Peyer's patch (tissue), 4 donors: ENCODE data around the gene CA11. TPM values are rescaled to one million over a fixed set of nuclear protein-coding genes. Genes with fewer than 3 reads are reported as not detected.
"Not testable (repeated sequence)": the region's sequence is repeated elsewhere in the genome, so short reads cannot be mapped to it uniquely, and the experiment has no call there.

Experiments used
- DNase-seq, 3 donors: peaks; one replicate each; pipeline ENCODE4 v3.0.0-alpha.2; 2017 to 2019
- H3K27ac ChIP-seq, 4 donors: fragments of 200-600 bp; sonication (generic); one replicate each; pipeline ENCODE4 v1.5.1; 2016 to 2019
- H3K27me3 ChIP-seq, 2 donors: fragments of 200-600 bp; sonication (generic); one replicate each; pipeline ENCODE4 v1.5.1; 2019
- H3K36me3 ChIP-seq, 3 donors: fragments of 200-600 bp; sonication (generic); one replicate each; pipeline ENCODE4 v1.5.1; 2016 to 2019
- H3K4me1 ChIP-seq, 4 donors: fragments of 200-600 bp; sonication (generic); one replicate each; pipeline ENCODE4 v1.5.1; 2016 to 2019
- H3K4me3 ChIP-seq, 4 donors: fragments of 200-600 bp; sonication (generic); 1 replicate in 3 of 4; 2 replicates in 1 of 4; pipeline ENCODE4 v1.5.1; 2016 to 2019; ENCODE audit warnings: mild to moderate bottlenecking in 1 of 4
- H3K9me3 ChIP-seq, 4 donors: fragments of 200-600 bp; sonication (generic); one replicate each; pipeline ENCODE4 v1.5.1; 2016 to 2019; ENCODE audit warnings: mild to moderate bottlenecking in 1 of 4
- POLR2A ChIP-seq, 2 donors: fragments of 450-650 bp; IDR thresholded peaks; one replicate each; pipeline ENCODE4 v1.5.1; 2017; ENCODE audit warnings: antibody characterized with exemption in 2 of 2, mild to moderate bottlenecking in 2 of 2, moderate library complexity in 2 of 2
- total RNA-seq, 4 donors: library from RNA; depleted of rRNA; stranded (reverse); fragments of >200 nt; gene quantifications; one replicate each; pipeline ENCODE4 v1.1.0, GENCODE V29; 2016
- TF ChIP-seq, protein P1 (sequence below), 6 experiments: fragments of 450-650 bp in 4 of 6; fragments of 200-600 bp in 2 of 6; sonication (generic) in 1 of 6; IDR thresholded peaks; one replicate each; pipeline ENCODE4 v1.5.1; 2017 to 2019; ENCODE audit warnings: antibody characterized with exemption in 6 of 6, mild to moderate bottlenecking in 3 of 6, moderate library complexity in 1 of 6

The CA11 gene
- total RNA-seq, 4 donors from 2014 or later, result 0.70 to 8.3 (median 2.1) TPM

DNA sequence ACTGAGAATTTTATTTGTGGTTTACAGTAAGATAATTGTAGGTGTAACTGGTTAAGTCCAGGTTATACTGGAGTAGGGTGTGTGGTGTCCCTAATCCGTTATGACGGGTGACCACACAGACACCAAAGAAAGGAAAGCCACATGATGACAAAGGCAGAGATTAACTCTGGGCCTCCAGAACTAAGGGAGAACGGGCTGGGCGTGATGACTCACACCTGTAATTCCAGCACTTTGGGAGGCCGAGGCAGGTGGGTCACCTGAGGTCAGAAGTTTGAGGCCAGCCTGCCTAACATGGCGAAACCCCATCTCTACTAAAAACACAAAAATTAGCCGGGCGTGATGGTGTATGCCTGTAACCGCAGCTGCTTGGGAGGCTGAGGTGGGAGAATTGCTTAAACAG is 39.6 kb upstream of the CA11 start:
- H3K36me3 ChIP-seq, result no peaks in the 10 kb centered on the region
- no peak for DNase-seq
- no peaks in the 10 kb centered on the region for H3K27me3 ChIP-seq
- H3K4me3 ChIP-seq, result no peak overlapping the region
- no peak for TF ChIP-seq POLR2A (IDR thresholded peaks at IDR 0.05)
- TF ChIP-seq, protein P1, sequence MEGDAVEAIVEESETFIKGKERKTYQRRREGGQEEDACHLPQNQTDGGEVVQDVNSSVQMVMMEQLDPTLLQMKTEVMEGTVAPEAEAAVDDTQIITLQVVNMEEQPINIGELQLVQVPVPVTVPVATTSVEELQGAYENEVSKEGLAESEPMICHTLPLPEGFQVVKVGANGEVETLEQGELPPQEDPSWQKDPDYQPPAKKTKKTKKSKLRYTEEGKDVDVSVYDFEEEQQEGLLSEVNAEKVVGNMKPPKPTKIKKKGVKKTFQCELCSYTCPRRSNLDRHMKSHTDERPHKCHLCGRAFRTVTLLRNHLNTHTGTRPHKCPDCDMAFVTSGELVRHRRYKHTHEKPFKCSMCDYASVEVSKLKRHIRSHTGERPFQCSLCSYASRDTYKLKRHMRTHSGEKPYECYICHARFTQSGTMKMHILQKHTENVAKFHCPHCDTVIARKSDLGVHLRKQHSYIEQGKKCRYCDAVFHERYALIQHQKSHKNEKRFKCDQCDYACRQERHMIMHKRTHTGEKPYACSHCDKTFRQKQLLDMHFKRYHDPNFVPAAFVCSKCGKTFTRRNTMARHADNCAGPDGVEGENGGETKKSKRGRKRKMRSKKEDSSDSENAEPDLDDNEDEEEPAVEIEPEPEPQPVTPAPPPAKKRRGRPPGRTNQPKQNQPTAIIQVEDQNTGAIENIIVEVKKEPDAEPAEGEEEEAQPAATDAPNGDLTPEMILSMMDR (IDR thresholded peaks at IDR 0.05), result no peak
- peaks cover 0 to 14% (median 2%) of the 10 kb centered on the region in 4 donors for H3K4me1 ChIP-seq
- no peaks in the 10 kb centered on the region for H3K9me3 ChIP-seq
- H3K27ac ChIP-seq, result no peak overlapping the region

DNA sequence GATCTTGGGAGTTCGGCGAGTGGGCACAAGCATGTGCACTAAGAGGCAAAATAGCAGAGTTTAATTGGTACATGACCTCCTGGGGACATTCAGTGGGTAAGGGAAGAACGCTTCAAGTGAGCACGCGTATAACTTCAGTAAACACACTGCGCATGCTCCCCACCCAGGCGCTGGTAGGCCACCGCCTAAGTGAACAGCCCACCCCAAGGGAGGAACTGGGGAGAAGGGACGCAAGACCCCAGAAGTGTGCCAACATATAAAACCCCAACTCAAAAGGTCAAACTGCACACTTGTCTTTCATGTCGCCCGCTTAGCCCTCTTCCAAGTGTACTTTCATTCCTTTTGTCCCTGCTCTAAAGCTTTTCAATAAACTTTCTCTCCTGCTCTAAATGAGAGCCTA is 37.4 kb upstream of the CA11 start:
- no peak overlapping the region for H3K4me3 ChIP-seq
- H3K27ac ChIP-seq, result no peak overlapping the region
- H3K36me3 ChIP-seq, result no peaks in the 10 kb centered on the region
- peaks cover 0 to 14% (median 2%) of the 10 kb centered on the region in 4 donors for H3K4me1 ChIP-seq
- no peaks in the 10 kb centered on the region for H3K27me3 ChIP-seq
- TF ChIP-seq, protein P1 (IDR thresholded peaks at IDR 0.05), result no peak
- no peak for TF ChIP-seq POLR2A (IDR thresholded peaks at IDR 0.05)
- H3K9me3 ChIP-seq, result no peaks in the 10 kb centered on the region
- no peak for DNase-seq

DNA sequence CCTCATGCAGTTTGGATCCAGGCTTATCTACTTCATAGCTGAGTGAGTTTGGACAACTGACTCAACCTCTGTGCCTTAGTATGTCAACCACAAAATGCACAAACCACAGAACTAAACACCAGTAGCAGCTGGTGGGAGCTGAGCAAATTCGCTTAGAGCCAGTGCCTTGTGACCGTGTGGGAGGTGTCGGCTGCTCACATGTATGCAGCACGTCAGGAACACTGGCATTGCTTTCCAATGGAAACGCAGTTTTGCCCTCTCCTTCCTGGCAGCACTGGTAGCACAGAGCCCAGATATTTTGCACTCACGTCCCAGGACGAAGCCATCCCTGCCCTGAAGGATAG is 35.1 kb upstream of the CA11 start:
- Histone ChIP-seq H3K27ac (peak overlapping the region in 1 of 4 donors; percentile 42), H3K4me3 (no peak overlapping the region), H3K4me1 (peaks cover 0 to 18% (median 0%) of the 10 kb centered on the region in 4 donors), H3K27me3 (no peaks in the 10 kb centered on the region), H3K9me3 (no peaks in the 10 kb centered on the region), H3K36me3 (no peaks in the 10 kb centered on the region)
- no peak for DNase-seq
- TF ChIP-seq, protein P1 (IDR thresholded peaks at IDR 0.05), result no peak
- TF ChIP-seq POLR2A (IDR thresholded peaks at IDR 0.05), result no peak

DNA sequence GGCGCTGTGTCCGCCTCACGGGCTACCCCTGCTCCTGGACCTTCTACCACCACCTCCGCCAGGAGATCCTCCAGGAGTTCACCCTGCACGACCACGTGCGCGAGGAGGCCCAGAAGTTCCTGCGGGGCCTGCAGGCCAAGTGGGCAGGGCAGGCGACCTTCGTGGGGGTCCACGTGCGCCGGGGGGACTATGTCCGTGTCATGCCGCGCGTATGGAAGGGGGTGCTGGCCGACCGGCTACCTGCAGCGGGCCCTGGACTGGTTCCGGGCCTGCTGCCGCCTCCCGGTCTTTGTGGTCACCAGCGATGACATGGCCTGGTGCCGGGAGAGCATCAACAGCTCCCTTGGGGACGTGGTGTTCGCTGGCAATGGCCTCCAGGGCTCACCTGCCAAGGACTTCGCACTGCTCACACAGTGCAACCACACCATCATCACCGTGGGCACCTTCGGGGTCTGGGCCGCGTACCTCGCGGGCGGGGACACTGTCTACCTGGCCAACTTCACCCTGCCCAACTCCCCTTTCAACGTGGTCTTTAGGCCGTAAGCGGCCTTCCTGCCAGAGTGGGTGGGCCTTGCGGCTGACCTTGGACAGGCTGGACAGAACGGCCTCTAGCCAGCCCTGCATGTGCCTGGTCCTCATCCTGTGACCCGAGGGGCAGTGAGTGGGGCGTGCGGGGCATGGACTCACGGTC is 34.6 kb upstream of the CA11 start:
- Histone ChIP-seq H3K36me3 (no peaks in the 10 kb centered on the region), H3K9me3 (no peaks in the 10 kb centered on the region), H3K27me3 (no peaks in the 10 kb centered on the region), H3K4me1 (peaks cover 0 to 21% (median 0%) of the 10 kb centered on the region in 4 donors), H3K4me3 (no peak overlapping the region), H3K27ac (peak overlapping the region in 1 of 4 donors; percentile 42)
- no peak for DNase-seq
- TF ChIP-seq, protein P1 (IDR thresholded peaks at IDR 0.05), result no peak
- no peak for TF ChIP-seq POLR2A (IDR thresholded peaks at IDR 0.05)

DNA sequence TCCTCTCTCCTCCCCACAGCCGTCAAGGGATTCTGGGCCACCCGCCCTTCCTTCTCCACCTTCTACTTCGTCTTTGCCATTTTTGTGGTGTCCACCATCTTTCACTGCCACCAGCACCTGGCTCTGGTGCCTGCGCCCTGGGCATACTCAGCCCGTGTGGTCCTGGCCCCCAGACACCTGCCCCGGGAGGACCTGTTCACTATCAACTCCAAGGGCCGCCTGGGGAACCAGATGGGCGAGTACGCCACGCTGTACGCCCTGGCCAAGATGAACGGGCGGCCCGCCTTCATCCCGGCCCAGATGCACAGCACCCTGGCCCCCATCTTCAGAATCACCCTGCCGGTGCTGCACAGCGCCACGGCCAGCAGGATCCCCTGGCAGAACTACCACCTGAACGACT is 34.0 kb upstream of the CA11 start:
- H3K27ac ChIP-seq, H3K9me3 ChIP-seq, H3K4me3 ChIP-seq, H3K36me3 ChIP-seq, DNase-seq, H3K27me3 ChIP-seq: not testable (repeated sequence)
- H3K4me1 ChIP-seq, result peaks cover 0 to 23% (median 0%) of the 10 kb centered on the region in 4 donors

DNA sequence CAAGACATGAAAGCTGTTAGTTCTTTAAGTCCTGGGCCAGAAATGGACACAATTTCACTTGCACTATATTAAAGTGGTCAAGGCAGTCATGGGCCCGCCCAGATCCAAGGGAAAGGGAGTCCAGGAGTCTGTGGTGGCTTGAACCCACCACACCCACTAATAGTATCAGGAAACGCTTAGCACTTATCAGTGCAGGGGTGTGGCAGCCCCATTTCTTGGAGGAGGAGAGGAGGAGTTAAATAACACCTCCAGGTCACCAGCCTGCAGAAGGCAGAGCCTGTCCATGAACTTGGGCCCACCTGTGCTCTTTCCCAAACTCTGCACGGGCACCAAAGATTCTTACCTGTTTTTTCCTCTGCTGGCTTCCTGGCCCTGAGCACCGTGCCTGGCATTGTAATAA is 32.2 kb upstream of the CA11 start:
- Histone ChIP-seq H3K4me1 (peaks cover 0 to 13% (median 0%) of the 10 kb centered on the region in 4 donors), H3K4me3 (no peak overlapping the region), H3K27ac (peak overlapping the region in 3 of 4 donors; percentile 66 to 95 (median 87)), H3K27me3 (no peaks in the 10 kb centered on the region), H3K9me3 (no peaks in the 10 kb centered on the region), H3K36me3 (no peaks in the 10 kb centered on the region)
- TF ChIP-seq POLR2A (IDR thresholded peaks at IDR 0.05), result peak; percentile 19 to 67
- TF ChIP-seq, protein P1 (IDR thresholded peaks at IDR 0.05), result no peak
- DNase-seq, result peak in 2 of 3 donors; percentile 77 to 86
